Measurements from ENCODE around the gene EMCN.
"Not testable (repeated sequence)": the region's sequence is repeated elsewhere in the genome, so short reads cannot be mapped to it uniquely, and the experiment has no call there.

DNA sequence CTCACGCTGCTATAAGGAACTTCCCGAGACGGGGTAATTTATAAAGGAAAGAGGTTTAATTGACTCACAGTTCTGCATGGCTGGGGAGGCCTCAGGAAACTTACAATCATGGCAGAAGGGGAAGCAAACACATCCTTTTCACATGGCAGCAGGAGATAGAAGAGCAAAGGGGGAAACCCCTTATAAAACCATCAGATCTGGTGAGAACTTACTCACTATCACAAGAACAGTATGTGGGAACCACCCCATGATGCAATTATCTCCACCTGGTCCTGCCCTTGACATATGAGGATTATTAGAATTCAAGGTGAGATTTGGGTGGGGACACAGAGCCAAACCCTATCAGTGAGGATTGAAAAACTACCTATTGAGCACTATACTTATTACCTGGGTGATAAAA, 165.5 kb downstream of the EMCN start:
- not testable (repeated sequence) for TF ChIP-seq POLR2AphosphoS5, EP300, POLR2A (IDR thresholded peaks at IDR 0.05)
- TF ChIP-seq, protein P1, sequence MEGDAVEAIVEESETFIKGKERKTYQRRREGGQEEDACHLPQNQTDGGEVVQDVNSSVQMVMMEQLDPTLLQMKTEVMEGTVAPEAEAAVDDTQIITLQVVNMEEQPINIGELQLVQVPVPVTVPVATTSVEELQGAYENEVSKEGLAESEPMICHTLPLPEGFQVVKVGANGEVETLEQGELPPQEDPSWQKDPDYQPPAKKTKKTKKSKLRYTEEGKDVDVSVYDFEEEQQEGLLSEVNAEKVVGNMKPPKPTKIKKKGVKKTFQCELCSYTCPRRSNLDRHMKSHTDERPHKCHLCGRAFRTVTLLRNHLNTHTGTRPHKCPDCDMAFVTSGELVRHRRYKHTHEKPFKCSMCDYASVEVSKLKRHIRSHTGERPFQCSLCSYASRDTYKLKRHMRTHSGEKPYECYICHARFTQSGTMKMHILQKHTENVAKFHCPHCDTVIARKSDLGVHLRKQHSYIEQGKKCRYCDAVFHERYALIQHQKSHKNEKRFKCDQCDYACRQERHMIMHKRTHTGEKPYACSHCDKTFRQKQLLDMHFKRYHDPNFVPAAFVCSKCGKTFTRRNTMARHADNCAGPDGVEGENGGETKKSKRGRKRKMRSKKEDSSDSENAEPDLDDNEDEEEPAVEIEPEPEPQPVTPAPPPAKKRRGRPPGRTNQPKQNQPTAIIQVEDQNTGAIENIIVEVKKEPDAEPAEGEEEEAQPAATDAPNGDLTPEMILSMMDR (IDR thresholded peaks at IDR 0.05), result not testable (repeated sequence)
